HepG2 (cell line): Measurements from ENCODE around the gene IZUMO4. TPM values are rescaled to one million over a fixed set of nuclear protein-coding genes. Genes with fewer than 3 reads are reported as not detected.

Experiments used
- ATAC-seq: fragments of 200-7000 bp; cut with Tn5 transposase; 3 replicates; pipeline ENCODE4 v1.9.1; 2020; ENCODE audit warnings: mild to moderate bottlenecking, moderate library complexity
- BruUV-seq: library from RNA; stranded (reverse); fragments of 400-500 nt; replicated peaks from 2 replicates; lab custom pipeline; 2021; lab: Mats Ljungman, UMichigan
- CTCF ChIA-PET: fragments of 300-600 bp; formaldehyde crosslinking; extraction: SDS; loops from one replicate; lab custom pipeline; 2021; ENCODE audit warnings: low total read pairs, inconsistent platforms, low intra/inter-chr PET ratio; lab: Yijun Ruan, JAX
- POLR2A ChIA-PET: fragments of 350-600 bp; sonication (Branson Sonifier 250); formaldehyde crosslinking; loops from one replicate; lab custom pipeline; 2020; ENCODE audit warnings: antibody characterized with exemption, inconsistent platforms; lab: Yijun Ruan, JAX
- DNase-seq: peaks from one replicate; pipeline ENCODE4 v3.0.0-alpha.2; 2015; ENCODE audit warnings: low spot score
- FAIRE-seq: peaks from 3 replicates; lab custom pipeline; 2011; peaks lifted over from hg19 to GRCh38; lab: Jason Lieb, UNC
- H2AFZ ChIP-seq: one replicate; pipeline ENCODE4 v1.6.1; 2011; ENCODE audit warnings: low read length, inconsistent platforms
- H3K27ac ChIP-seq: fragments of 300-600 bp; 3 replicates; pipeline ENCODE4 v1.8.0; 2011; ENCODE audit warnings: mixed run types, mild to moderate bottlenecking, mixed read lengths, low read length, inconsistent platforms; ENCODE audit not compliant: insufficient read depth; ENCODE audit errors: extremely low read length
- H3K27me3 ChIP-seq, 2 experiments: fragments of 200-600 bp in 1 of 2; 2 replicates in 1 of 2; 3 replicates in 1 of 2; pipeline versions ENCODE4 v1.6.0 to v1.8.0; 2011; ENCODE audit warnings: low read length in 2 of 2, mild to moderate bottlenecking in 2 of 2, moderate library complexity in 2 of 2, inconsistent platforms in 1 of 2; ENCODE audit not compliant: insufficient read depth in 2 of 2, control insufficient read depth in 1 of 2
- H3K36me3 ChIP-seq, 2 experiments: fragments of 200-600 bp in 1 of 2; replicated peaks in 1 of 2; 2 replicates in 1 of 2; 3 replicates in 1 of 2; pipeline versions ENCODE4 v1.5.1 to v1.8.0; 2011; ENCODE audit warnings: low read length in 2 of 2, inconsistent platforms in 1 of 2; ENCODE audit not compliant: insufficient read depth in 2 of 2, control insufficient read depth in 1 of 2
- H3K4me1 ChIP-seq: 2 replicates; pipeline ENCODE4 v1.5.1; 2012; ENCODE audit warnings: low read length, inconsistent platforms; ENCODE audit not compliant: insufficient read depth
- H3K4me2 ChIP-seq: 2 replicates; pipeline ENCODE4 v1.6.0; 2011; ENCODE audit warnings: low read depth, low read length, inconsistent platforms
- H3K4me3 ChIP-seq, 3 experiments: fragments of 200-600 bp in 1 of 3; sonication (generic), shearing (Covaris generic) in 1 of 3; replicated peaks in 1 of 3; 2 replicates each; pipeline ENCODE4 v1.5.1; 2011 to 2016; ENCODE audit warnings: low read length in 3 of 3, inconsistent platforms in 2 of 3, low read depth in 2 of 3, mild to moderate bottlenecking in 2 of 3, control low read depth in 1 of 3, mixed read lengths in 1 of 3; ENCODE audit not compliant: insufficient read depth in 1 of 3
- H3K79me2 ChIP-seq: one replicate; pipeline ENCODE4 v1.6.1; 2011; ENCODE audit warnings: low read length, inconsistent platforms; ENCODE audit not compliant: insufficient read depth
- H3K9ac ChIP-seq: 2 replicates; pipeline ENCODE4 v1.6.0; 2011; ENCODE audit warnings: mild to moderate bottlenecking, low read depth, low read length, inconsistent platforms; ENCODE audit not compliant: insufficient read depth
- H3K9me3 ChIP-seq: 2 replicates; pipeline ENCODE4 v1.5.1; 2012; ENCODE audit warnings: mild to moderate bottlenecking, low read length
- H4K20me1 ChIP-seq: 2 replicates; pipeline ENCODE4 v1.6.0; 2011; ENCODE audit warnings: inconsistent platforms, mild to moderate bottlenecking, low read length, moderate library complexity; ENCODE audit not compliant: insufficient read depth
- EP300 ChIP-seq, 3 experiments: sonication (generic) in 1 of 3; formaldehyde crosslinking in 1 of 3; IDR thresholded peaks; 2 replicates each; pipeline versions ENCODE4 v1.5.1 to v1.6.1; 2011 to 2020; ENCODE audit warnings: low read depth in 2 of 3, low read length in 2 of 3, borderline replicate concordance in 1 of 3, improper control_type of control experiment in 1 of 3, mild to moderate bottlenecking in 1 of 3, missing genetic modification reagents in 1 of 3, moderate library complexity in 1 of 3
- KLF13 ChIP-seq: sonication (generic); formaldehyde crosslinking; IDR thresholded peaks from 2 replicates; pipeline ENCODE4 v1.4.0; 2020; ENCODE audit warnings: mild to moderate bottlenecking, missing genetic modification reagents
- MEIS2 ChIP-seq: sonication (generic); formaldehyde crosslinking; IDR thresholded peaks from 2 replicates; pipeline ENCODE4 v1.9.0; 2021; ENCODE audit warnings: mild to moderate bottlenecking, missing genetic modification reagents
- PTBP1 ChIP-seq: fragments of 200-400 bp; formaldehyde crosslinking; IDR thresholded peaks from 2 replicates; pipeline ENCODE4 v1.6.1; 2018; ENCODE audit warnings: low read length, low read depth; ENCODE audit not compliant: poor library complexity, severe bottlenecking
- RBM22 ChIP-seq: fragments of 200-400 bp; formaldehyde crosslinking; optimal IDR thresholded peaks from 2 replicates; pipeline ENCODE3; 2017; ENCODE audit warnings: mild to moderate bottlenecking, low read length, moderate library complexity
- RBM39 ChIP-seq: fragments of 200-400 bp; formaldehyde crosslinking; IDR thresholded peaks from one replicate; pipeline ENCODE4 v1.6.1; 2018; ENCODE audit warnings: antibody characterized with exemption, mild to moderate bottlenecking, low read depth, low read length; ENCODE audit not compliant: poor library complexity, severe bottlenecking
- TRAFD1 ChIP-seq: sonication (generic); formaldehyde crosslinking; IDR thresholded peaks from 2 replicates; pipeline ENCODE4 v1.5.1; 2020; ENCODE audit warnings: missing genetic modification reagents, mild to moderate bottlenecking, borderline replicate concordance
- ZBTB8A ChIP-seq: sonication (generic); formaldehyde crosslinking; IDR thresholded peaks from 2 replicates; pipeline ENCODE4 v1.4.0; 2020; ENCODE audit warnings: mild to moderate bottlenecking, low read depth, missing genetic modification reagents, borderline replicate concordance
- ZNF10 ChIP-seq: sonication (generic); formaldehyde crosslinking; IDR thresholded peaks from 2 replicates; pipeline ENCODE4 v1.4.0; 2020; ENCODE audit warnings: mild to moderate bottlenecking, low read depth, missing genetic modification reagents, borderline replicate concordance
- ZNF552 ChIP-seq: sonication (generic); formaldehyde crosslinking; IDR thresholded peaks from 2 replicates; pipeline ENCODE4 v1.9.0; 2022; ENCODE audit warnings: missing genetic modification reagents, mild to moderate bottlenecking, borderline replicate concordance
- WGBS: methylation state at CpG from one replicate; pipeline ENCODE4 v1.1.6; 2017; ENCODE audit warnings: low lambda C conversion rate; 5-methylcytosine and 5-hydroxymethylcytosine counted together
- in situ Hi-C: cut with HindIII; loops from 2 replicates; pipeline ENCODE4 v1.10.0; 2017; ENCODE audit warnings: low pct_unique_long_range_greater_than_20kb; ENCODE audit not compliant: extremely low pct_ligation_motif_present
- intact Hi-C: fragments of 100-400 bp; cut with micrococcal nuclease; formaldehyde crosslinking; loops from one replicate; pipeline ENCODE4 v1.10.0; 2022; ENCODE audit not compliant: unreplicated experiment
- polyA plus RNA-seq, 8 experiments: library from polyadenylated mRNA; depleted of rRNA in 3 of 8; stranded (reverse) in 7 of 8; unstranded in 1 of 8; fragments of >200 nt; fragmentation: Illumina TruSeq in 4 of 8; extraction: Trizol in 4 of 8; gene quantifications; 2 replicates each; pipeline versions ENCODE4 v1.2.1 to v1.2.3, GENCODE V29; 2011 to 2016; ENCODE audit warnings: low read depth in 4 of 8, missing spikeins in 1 of 8, mixed read lengths in 1 of 8; ENCODE audit not compliant: insufficient read depth in 1 of 8
- total RNA-seq, 5 experiments: library from RNA; depleted of rRNA; stranded (reverse); fragments of >200 nt; fragmentation: Illumina TruSeq; extraction: Trizol; gene quantifications; 2 replicates each; pipeline ENCODE4 v1.2.3, GENCODE V29; 2016; ENCODE audit warnings: low read depth in 1 of 5
- TF ChIP-seq, protein P1 (sequence below): sonication (generic); formaldehyde crosslinking; IDR thresholded peaks from 2 replicates; pipeline ENCODE4 v1.4.0; 2020; ENCODE audit warnings: missing genetic modification reagents, borderline replicate concordance
- TF ChIP-seq, protein P2 (sequence below): sonication (generic); formaldehyde crosslinking; IDR thresholded peaks from 2 replicates; pipeline ENCODE4 v1.4.0; 2020; ENCODE audit warnings: mild to moderate bottlenecking, missing genetic modification reagents, borderline replicate concordance

The IZUMO4 gene
- total and polyA plus RNA-seq, 2 of the 13 experiments (the other 11 are each of a cell fraction or from before 2014, with no cell fraction given), result 0.77 to 3.9 TPM

- 93% methylated on average over 12 of the region's 19 CpGs for WGBS
- Histone ChIP-seq H3K27me3 (no peaks in the 10 kb centered on the region), H3K4me1 (no peaks in the 10 kb centered on the region), H3K4me2 (no peak overlapping the region), H3K27ac (no peak overlapping the region), H3K36me3 (peaks cover 36 to 54% of the 10 kb centered on the region in 2 experiments), H2AFZ (no peak overlapping the region), H3K4me3 (no peak overlapping the region), H3K9me3 (no peaks in the 10 kb centered on the region), H3K9ac (no peak overlapping the region), H3K79me2 (no peaks in the 10 kb centered on the region), H4K20me1 (no peaks in the 10 kb centered on the region)
- ChIA-PET CTCF (no interaction called here), POLR2A (no interaction called here)
- no peak for FAIRE-seq
- no peak for DNase-seq
- no peak for ATAC-seq
- intact Hi-C loops, result no loop called here
- in situ Hi-C loops, result no loop called here
- TF ChIP-seq ZBTB8A (CRISPR knock-in tag) (no peak), RBM39 (no peak), RBM22 (no peak), ZNF10 (CRISPR knock-in tag) (no peak), MEIS2 (CRISPR knock-in tag) (no peak), ZNF552 (no peak), KLF13 (CRISPR knock-in tag) (no peak), TRAFD1 (CRISPR knock-in tag) (no peak), PTBP1 (no peak), EP300 (IDR thresholded peaks at IDR 0.05; ENCODE audit: low read depth in 2 of 2, low read length in 2 of 2) (no peak), EP300 (CRISPR knock-in tag; IDR thresholded peaks at IDR 0.05; ENCODE audit: borderline replicate concordance) (no peak)
- TF ChIP-seq, protein P1, sequence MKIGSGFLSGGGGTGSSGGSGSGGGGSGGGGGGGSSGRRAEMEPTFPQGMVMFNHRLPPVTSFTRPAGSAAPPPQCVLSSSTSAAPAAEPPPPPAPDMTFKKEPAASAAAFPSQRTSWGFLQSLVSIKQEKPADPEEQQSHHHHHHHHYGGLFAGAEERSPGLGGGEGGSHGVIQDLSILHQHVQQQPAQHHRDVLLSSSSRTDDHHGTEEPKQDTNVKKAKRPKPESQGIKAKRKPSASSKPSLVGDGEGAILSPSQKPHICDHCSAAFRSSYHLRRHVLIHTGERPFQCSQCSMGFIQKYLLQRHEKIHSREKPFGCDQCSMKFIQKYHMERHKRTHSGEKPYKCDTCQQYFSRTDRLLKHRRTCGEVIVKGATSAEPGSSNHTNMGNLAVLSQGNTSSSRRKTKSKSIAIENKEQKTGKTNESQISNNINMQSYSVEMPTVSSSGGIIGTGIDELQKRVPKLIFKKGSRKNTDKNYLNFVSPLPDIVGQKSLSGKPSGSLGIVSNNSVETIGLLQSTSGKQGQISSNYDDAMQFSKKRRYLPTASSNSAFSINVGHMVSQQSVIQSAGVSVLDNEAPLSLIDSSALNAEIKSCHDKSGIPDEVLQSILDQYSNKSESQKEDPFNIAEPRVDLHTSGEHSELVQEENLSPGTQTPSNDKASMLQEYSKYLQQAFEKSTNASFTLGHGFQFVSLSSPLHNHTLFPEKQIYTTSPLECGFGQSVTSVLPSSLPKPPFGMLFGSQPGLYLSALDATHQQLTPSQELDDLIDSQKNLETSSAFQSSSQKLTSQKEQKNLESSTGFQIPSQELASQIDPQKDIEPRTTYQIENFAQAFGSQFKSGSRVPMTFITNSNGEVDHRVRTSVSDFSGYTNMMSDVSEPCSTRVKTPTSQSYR (CRISPR knock-in tag), result no peak
- TF ChIP-seq, protein P2, sequence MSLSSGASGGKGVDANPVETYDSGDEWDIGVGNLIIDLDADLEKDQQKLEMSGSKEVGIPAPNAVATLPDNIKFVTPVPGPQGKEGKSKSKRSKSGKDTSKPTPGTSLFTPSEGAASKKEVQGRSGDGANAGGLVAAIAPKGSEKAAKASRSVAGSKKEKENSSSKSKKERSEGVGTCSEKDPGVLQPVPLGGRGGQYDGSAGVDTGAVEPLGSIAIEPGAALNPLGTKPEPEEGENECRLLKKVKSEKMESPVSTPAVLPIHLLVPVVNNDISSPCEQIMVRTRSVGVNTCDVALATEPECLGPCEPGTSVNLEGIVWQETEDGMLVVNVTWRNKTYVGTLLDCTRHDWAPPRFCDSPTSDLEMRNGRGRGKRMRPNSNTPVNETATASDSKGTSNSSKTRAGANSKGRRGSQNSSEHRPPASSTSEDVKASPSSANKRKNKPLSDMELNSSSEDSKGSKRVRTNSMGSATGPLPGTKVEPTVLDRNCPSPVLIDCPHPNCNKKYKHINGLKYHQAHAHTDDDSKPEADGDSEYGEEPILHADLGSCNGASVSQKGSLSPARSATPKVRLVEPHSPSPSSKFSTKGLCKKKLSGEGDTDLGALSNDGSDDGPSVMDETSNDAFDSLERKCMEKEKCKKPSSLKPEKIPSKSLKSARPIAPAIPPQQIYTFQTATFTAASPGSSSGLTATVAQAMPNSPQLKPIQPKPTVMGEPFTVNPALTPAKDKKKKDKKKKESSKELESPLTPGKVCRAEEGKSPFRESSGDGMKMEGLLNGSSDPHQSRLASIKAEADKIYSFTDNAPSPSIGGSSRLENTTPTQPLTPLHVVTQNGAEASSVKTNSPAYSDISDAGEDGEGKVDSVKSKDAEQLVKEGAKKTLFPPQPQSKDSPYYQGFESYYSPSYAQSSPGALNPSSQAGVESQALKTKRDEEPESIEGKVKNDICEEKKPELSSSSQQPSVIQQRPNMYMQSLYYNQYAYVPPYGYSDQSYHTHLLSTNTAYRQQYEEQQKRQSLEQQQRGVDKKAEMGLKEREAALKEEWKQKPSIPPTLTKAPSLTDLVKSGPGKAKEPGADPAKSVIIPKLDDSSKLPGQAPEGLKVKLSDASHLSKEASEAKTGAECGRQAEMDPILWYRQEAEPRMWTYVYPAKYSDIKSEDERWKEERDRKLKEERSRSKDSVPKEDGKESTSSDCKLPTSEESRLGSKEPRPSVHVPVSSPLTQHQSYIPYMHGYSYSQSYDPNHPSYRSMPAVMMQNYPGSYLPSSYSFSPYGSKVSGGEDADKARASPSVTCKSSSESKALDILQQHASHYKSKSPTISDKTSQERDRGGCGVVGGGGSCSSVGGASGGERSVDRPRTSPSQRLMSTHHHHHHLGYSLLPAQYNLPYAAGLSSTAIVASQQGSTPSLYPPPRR (CRISPR knock-in tag), result no peak
- BruUV-seq, result no TSS peak
Observed at GRCh38 chr19:2132731-2133490, 36.2 kb downstream of the IZUMO4 start.
